Spleen (tissue), 7 donors: ENCODE data around the gene PDCD1.
A peak's percentile ranks its signal among the peaks of the same experiment; 100 is the strongest.

ENCODE experiments used
- CTCF ChIP-seq, 11 experiments: fragments of 200-600 bp in 7 of 11; fragments of 450-650 bp in 4 of 11; sonication (generic) in 4 of 11; IDR thresholded peaks in 8 of 11; conservative IDR thresholded peaks in 3 of 11; 1 replicate in 7 of 11; 2 replicates in 4 of 11; pipeline versions ENCODE4 v1.4.0 to v1.8.0; 2016 to 2021; ENCODE audit warnings: antibody characterized with exemption in 11 of 11, inconsistent platforms in 4 of 11, mild to moderate bottlenecking in 1 of 11
- POLR2A ChIP-seq, 3 donors: fragments of 450-650 bp; IDR thresholded peaks; one replicate each; pipeline ENCODE4 v1.5.1; 2017; ENCODE audit warnings: antibody characterized with exemption in 3 of 3, mild to moderate bottlenecking in 1 of 3
- POLR2AphosphoS5 ChIP-seq, 3 donors: sonication (generic); formaldehyde crosslinking; IDR thresholded peaks; one replicate each; pipeline ENCODE4 v1.5.1; 2017; ENCODE audit warnings: antibody characterized with exemption in 3 of 3
- donor health status: DM: no; HTN: no; CAD: no; lungs with moderate emphysema.
- donor health status: DM: no; HTN: no; CAD: no.
- donor health status: DM: no; HTN: no; CAD: no.

GRCh38 chr2:241863536-241863954 is 4.9 kb upstream of the PDCD1 start:
- TF ChIP-seq POLR2A (IDR thresholded peaks at IDR 0.05): no peak
- no peak for TF ChIP-seq CTCF (IDR thresholded peaks at IDR 0.05 in 8 of 11, conservative IDR thresholded peaks at IDR 0.05 in 3 of 11)
- peak; percentile 13 to 49 (median 45) for TF ChIP-seq POLR2AphosphoS5 (IDR thresholded peaks at IDR 0.05)
